Measurements from ENCODE around the gene CIB2. TPM values are rescaled to one million over a fixed set of nuclear protein-coding genes. Genes with fewer than 3 reads are reported as not detected.

Gene CIB2
- total and polyA plus RNA-seq, 10 donors, result 1.0 to 5.0 (median 3.1) TPM

GRCh38 chr15:78101423-78102105 is 29.7 kb downstream of the CIB2 start:
- Histone ChIP-seq H3K27me3 (replicated peaks in 1 of 7) (no peaks in the 10 kb centered on the region), H3K4me1 (peaks cover 21 to 43% (median 35%) of the 10 kb centered on the region in 6 donors), H3K36me3 (no peaks in the 10 kb centered on the region), H3K4me3 (no peak overlapping the region), H3K27ac (peak overlapping the region in 1 of 8 donors; percentile 87), H3K9me3 (no peaks in the 10 kb centered on the region)
- peak; percentile 43 for DNase-seq
- TF ChIP-seq POLR2AphosphoS5 (IDR thresholded peaks at IDR 0.05), result no peak
- no peak for TF ChIP-seq CTCF (IDR thresholded peaks at IDR 0.05 in 8 of 11, conservative IDR thresholded peaks at IDR 0.05 in 3 of 11)
- 79 to 100% (median 98%) methylated on average over 2 to 5 of the region's 5 CpGs for WGBS, 5 donors
- intact Hi-C loops (cut with DNase I; ENCODE audit: low total_unique reads), result loop anchor here (10.0 kb wide), 2 partner anchors 67 to 97 kb away; no protein-coding TSS in a partner anchor

GRCh38 chr15:78100886-78101285 is 30.4 kb downstream of the CIB2 start:
- WGBS, 5 donors, result 95 to 100% (median 96%) methylated on average over 2 of the region's 2 CpGs; no CpG with 5 or more reads in 1 of the 5 donors
- Histone ChIP-seq H3K27me3 (replicated peaks in 1 of 7) (no peaks in the 10 kb centered on the region), H3K27ac (no peak overlapping the region), H3K9me3 (no peaks in the 10 kb centered on the region), H3K4me3 (no peak overlapping the region), H3K4me1 (peaks cover 21 to 36% (median 32%) of the 10 kb centered on the region in 6 donors), H3K36me3 (no peaks in the 10 kb centered on the region)
- TF ChIP-seq POLR2AphosphoS5 (IDR thresholded peaks at IDR 0.05) (no peak), POLR2A (IDR thresholded peaks at IDR 0.05) (no peak), CTCF (IDR thresholded peaks at IDR 0.05 in 8 of 11, conservative IDR thresholded peaks at IDR 0.05 in 3 of 11) (no peak)
- intact Hi-C loops (cut with DNase I; ENCODE audit: low total_unique reads), result loop anchor here (10.0 kb wide), 2 partner anchors 66 to 96 kb away; no protein-coding TSS in a partner anchor
- DNase-seq, result peak; percentile 62

GRCh38 chr15:78098131-78098755 is 33.0 kb downstream of the CIB2 start:
- TF ChIP-seq CTCF (IDR thresholded peaks at IDR 0.05 in 8 of 11, conservative IDR thresholded peaks at IDR 0.05 in 3 of 11) (no peak), POLR2A (IDR thresholded peaks at IDR 0.05) (no peak), POLR2AphosphoS5 (IDR thresholded peaks at IDR 0.05) (no peak)
- no peak overlapping the region for H3K27ac ChIP-seq
- intact Hi-C loops (cut with DNase I; ENCODE audit: low total_unique reads), result no loop called here
- WGBS, 5 donors, result 92 to 97% (median 94%) methylated on average over 9 to 11 of the region's 11 CpGs
- no peak overlapping the region for H3K4me3 ChIP-seq
- H3K4me1 ChIP-seq, result peaks cover 4 to 18% (median 10%) of the 10 kb centered on the region in 6 donors
- no peaks in the 10 kb centered on the region for H3K27me3 ChIP-seq (replicated peaks in 1 of 7)
- peak; percentile 44 for DNase-seq
- H3K36me3 ChIP-seq, result no peaks in the 10 kb centered on the region
- no peaks in the 10 kb centered on the region for H3K9me3 ChIP-seq

GRCh38 chr15:78097667-78098066 is 33.6 kb downstream of the CIB2 start:
- DNase-seq, result no peak
- TF ChIP-seq CTCF (IDR thresholded peaks at IDR 0.05 in 8 of 11, conservative IDR thresholded peaks at IDR 0.05 in 3 of 11) (no peak), POLR2A (IDR thresholded peaks at IDR 0.05) (no peak), POLR2AphosphoS5 (IDR thresholded peaks at IDR 0.05) (no peak)
- Histone ChIP-seq H3K9me3 (no peaks in the 10 kb centered on the region), H3K36me3 (no peaks in the 10 kb centered on the region), H3K27me3 (replicated peaks in 1 of 7) (no peaks in the 10 kb centered on the region), H3K4me1 (peaks cover 0 to 18% (median 7%) of the 10 kb centered on the region in 6 donors), H3K27ac (no peak overlapping the region), H3K4me3 (no peak overlapping the region)
- intact Hi-C loops (cut with DNase I; ENCODE audit: low total_unique reads), result no loop called here
- WGBS, 5 donors, result 76 to 93% (median 80%) methylated on average over 5 to 9 of the region's 9 CpGs
